H4 (cell line): Measurements from ENCODE around the gene EIF2B2. TPM values are rescaled to one million over a fixed set of nuclear protein-coding genes. Genes with fewer than 3 reads are reported as not detected.
"Not testable (repeated sequence)": the region's sequence is repeated elsewhere in the genome, so short reads cannot be mapped to it uniquely, and the experiment has no call there.

Source experiments
- DNase-seq: peaks from one replicate; pipeline ENCODE4 v3.0.0-alpha.2; 2015; ENCODE audit warnings: low spot score
- total RNA-seq: library from RNA; depleted of rRNA; stranded (reverse); fragments of >200 nt; shearing (Covaris generic); gene quantifications from 2 replicates; pipeline ENCODE4 v1.2.3, GENCODE V29; 2014

EIF2B2 gene
- total RNA-seq, 1 experiment from 2014 or later, result 90.5 TPM

- DNase-seq, result no peak
These were observed 13.7 kb upstream of the EIF2B2 start for GRCh38 chr14:74988993-74989392.

GRCh38 chr14:74994182-74994581 is 8.5 kb upstream of the EIF2B2 start:
- DNase-seq, result not testable (repeated sequence)

GRCh38 chr14:74995781-74996180 is 6.9 kb upstream of the EIF2B2 start:
- DNase-seq, result not testable (repeated sequence)

GRCh38 chr14:75001261-75001660 is 1.5 kb upstream of the EIF2B2 start:
- DNase-seq, result no peak

GRCh38 chr14:75001899-75002298 is 822 bp upstream of the EIF2B2 start:
- no peak for DNase-seq

GRCh38 chr14:75003250-75004027 is 718 bp downstream of the EIF2B2 start:
- no peak for DNase-seq

GRCh38 chr14:75005357-75005756 is 2.6 kb downstream of the EIF2B2 start:
- no peak for DNase-seq

- DNase-seq, result no peak
These were observed 6.5 kb downstream of the EIF2B2 start for GRCh38 chr14:75009176-75009575.

GRCh38 chr14:75010472-75011093 is 7.9 kb downstream of the EIF2B2 start:
- no peak for DNase-seq

- DNase-seq, result no peak
These were observed 8.8 kb downstream of the EIF2B2 start for GRCh38 chr14:75011356-75011994.

GRCh38 chr14:75013290-75013689 is 10.6 kb downstream of the EIF2B2 start:
- DNase-seq, result no peak

- DNase-seq, result no peak
These were observed 12.8 kb downstream of the EIF2B2 start for GRCh38 chr14:75015496-75015895.

- DNase-seq, result no peak
These were observed 14.1 kb downstream of the EIF2B2 start for GRCh38 chr14:75016815-75017214.

GRCh38 chr14:75018694-75019093 is 16.0 kb downstream of the EIF2B2 start:
- no peak for DNase-seq

GRCh38 chr14:75022655-75023054 is 19.9 kb downstream of the EIF2B2 start:
- peak; percentile 19 for DNase-seq

- DNase-seq, result no peak
These were observed 20.4 kb downstream of the EIF2B2 start for GRCh38 chr14:75023108-75023507.

GRCh38 chr14:75025082-75025481 is 22.4 kb downstream of the EIF2B2 start:
- DNase-seq, result no peak

GRCh38 chr14:75025876-75026275 is 23.2 kb downstream of the EIF2B2 start:
- DNase-seq, result no peak

- no peak for DNase-seq
These were observed 27.4 kb downstream of the EIF2B2 start for GRCh38 chr14:75030147-75030546.

GRCh38 chr14:75032939-75033338 is 30.2 kb downstream of the EIF2B2 start:
- DNase-seq, result no peak

GRCh38 chr14:75040507-75040906 is 37.8 kb downstream of the EIF2B2 start:
- no peak for DNase-seq

GRCh38 chr14:75040959-75041358 is 38.2 kb downstream of the EIF2B2 start:
- DNase-seq, result no peak

GRCh38 chr14:75041613-75042012 is 38.9 kb downstream of the EIF2B2 start:
- DNase-seq, result no peak
